Epithelial cell of prostate (primary cell): ENCODE data around the gene SBF2.

Experiments used
- DNase-seq: peaks from one replicate; pipeline ENCODE4 v3.0.0-alpha.2; 2011; ENCODE audit warnings: low read depth, low spot score
- H3K27ac ChIP-seq: fragments of 450-650 bp; 2 replicates; pipeline ENCODE4 v1.5.1; 2017; ENCODE audit warnings: mild to moderate bottlenecking

SBF2 gene

DNA sequence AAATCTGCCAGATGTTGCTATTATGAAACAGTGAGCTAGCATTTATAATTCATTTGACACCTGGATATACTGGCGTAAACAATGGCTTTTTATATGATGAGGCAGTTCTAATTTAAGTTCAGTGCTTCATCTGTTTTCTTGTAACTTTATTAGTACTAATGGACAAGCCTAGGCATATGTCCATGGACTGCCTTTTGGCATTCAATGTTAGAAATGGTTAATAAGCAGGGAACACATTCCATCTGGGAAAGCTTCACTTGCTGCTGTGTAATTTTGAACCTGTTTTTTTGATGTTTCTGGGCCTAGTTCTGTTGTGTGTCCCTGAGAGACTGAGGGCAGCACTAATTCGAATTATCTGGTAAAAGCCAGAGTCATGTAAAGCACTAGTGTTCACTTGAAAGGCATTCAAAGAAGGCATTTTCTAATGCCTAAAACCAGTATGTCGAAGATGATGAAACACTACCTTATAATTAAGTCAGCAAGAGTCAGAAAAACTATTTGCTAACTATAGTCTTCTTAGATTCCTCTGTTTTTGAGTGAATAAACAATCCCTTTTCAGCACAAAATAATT, 491.6 kb downstream of the SBF2 start:
- peak; percentile 66 for DNase-seq
- peak overlapping the region; percentile 97 for H3K27ac ChIP-seq

DNA sequence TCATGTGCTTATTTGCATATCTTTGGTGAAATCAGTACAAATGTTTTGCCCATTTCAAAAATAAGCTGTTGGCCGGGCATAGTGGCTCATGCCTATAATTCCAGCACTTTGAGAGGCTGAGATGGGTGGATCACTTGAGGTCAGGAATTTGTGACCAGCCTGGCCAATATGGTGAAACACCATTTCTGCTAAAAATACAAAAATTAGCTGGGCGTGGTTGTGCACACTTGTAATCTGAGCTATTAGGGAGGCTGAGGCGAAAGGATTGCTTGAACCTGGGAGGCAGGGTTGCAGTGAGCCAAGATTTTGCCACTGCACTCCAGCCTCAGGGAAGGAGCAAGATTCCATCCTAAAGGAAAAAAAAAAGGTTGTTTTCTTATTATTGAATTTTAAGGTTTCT, 494.1 kb downstream of the SBF2 start:
- DNase-seq: no peak
- H3K27ac ChIP-seq: no peak overlapping the region

DNA sequence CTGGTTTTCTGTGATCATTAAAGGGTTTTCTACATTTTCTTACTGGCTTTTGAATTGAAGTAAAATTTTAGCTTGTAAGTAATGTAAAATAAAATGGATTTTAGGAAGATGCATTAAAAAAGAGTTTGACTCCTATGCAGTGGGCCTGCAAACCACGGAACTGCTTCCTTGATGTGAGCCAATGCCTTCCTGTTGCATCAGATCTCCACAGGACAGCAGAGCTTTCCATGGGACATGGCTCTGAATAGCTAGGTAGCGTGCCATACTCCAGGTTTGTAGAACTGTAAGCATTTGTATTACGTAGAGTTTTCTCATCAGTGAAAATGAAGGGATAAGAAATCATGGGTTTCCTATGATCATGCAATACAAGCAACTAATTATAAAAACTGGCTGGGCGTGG, 496.7 kb downstream of the SBF2 start:
- DNase-seq: no peak
- H3K27ac ChIP-seq: no peak overlapping the region

DNA sequence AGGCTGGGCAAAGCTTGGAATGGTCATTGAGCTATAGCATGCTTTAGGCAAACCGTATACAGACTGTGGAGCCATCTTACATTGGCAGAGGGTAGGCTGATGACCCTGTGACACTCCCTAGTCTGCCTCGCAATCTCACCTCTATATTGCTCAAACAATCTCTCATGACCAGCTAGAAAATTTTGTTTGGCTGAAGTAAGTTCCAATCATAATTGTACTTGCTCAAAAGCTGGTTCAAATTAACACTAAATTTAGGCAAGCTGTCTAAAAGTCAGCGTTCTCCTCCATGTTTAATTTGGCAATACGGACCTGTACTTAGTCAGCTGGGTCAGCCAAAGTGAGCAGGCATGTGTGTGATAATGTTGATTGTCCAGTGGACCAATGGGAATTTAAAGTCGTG, 497.2 kb downstream of the SBF2 start:
- DNase-seq: no peak
- H3K27ac ChIP-seq: no peak overlapping the region

DNA sequence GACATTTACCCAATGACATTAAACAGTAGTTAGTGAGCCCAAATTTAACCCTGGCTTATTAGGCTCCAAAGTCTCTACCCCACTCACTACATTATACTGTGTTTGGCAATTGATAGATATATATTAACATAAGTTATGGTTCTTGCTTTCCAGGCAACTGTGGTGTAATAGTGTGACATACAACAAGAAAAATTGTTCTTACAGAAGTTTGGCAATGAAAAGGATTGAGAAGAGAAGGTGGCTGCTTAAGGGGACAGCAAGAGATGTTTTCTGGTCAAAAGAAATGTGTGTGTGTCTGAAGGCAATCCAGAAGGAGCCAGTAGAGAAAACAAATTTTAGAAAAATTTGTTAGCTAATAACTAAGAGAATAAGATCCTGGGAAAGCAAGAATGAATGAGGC, 497.8 kb downstream of the SBF2 start:
- no peak overlapping the region for H3K27ac ChIP-seq
- DNase-seq: no peak

DNA sequence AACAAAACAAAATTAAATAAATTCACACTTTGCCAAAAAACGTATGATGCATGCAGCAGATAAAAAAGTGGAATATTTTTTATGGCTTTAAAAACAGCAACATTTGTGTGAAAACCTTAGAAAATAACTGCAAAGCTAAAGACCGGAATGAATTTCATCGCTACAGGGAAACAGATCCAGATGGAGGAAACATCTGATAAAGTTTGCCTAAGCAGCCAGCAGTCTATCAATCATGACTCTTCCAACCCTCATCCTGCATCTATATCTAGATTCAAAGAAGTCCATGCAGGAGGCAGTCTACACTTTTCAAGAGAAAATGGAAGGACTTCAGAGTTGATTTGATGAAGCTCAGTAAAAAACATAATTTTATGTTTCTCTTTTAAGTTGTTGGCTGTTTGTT, 503.3 kb downstream of the SBF2 start:
- DNase-seq: no peak
- no peak overlapping the region for H3K27ac ChIP-seq

DNA sequence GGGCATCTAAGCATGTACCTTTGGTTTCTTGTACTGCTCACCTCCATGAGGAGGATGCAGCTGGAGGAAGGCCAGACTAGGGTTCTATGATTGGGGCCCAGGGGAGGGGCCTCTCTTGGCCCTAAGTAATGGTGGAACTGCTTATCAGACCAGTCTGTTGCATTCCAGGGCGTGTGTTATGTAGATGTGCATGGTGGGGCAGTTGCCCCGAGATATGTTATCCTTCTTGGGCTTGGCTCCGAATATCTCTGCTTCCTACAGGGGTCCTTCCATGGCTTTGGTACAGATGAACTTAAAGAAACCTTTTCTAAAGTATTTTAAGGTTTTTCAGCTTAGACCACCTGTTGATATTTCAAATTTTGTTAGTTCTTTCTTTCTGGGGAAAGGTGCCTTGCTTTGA, 504.1 kb downstream of the SBF2 start:
- DNase-seq: no peak

DNA sequence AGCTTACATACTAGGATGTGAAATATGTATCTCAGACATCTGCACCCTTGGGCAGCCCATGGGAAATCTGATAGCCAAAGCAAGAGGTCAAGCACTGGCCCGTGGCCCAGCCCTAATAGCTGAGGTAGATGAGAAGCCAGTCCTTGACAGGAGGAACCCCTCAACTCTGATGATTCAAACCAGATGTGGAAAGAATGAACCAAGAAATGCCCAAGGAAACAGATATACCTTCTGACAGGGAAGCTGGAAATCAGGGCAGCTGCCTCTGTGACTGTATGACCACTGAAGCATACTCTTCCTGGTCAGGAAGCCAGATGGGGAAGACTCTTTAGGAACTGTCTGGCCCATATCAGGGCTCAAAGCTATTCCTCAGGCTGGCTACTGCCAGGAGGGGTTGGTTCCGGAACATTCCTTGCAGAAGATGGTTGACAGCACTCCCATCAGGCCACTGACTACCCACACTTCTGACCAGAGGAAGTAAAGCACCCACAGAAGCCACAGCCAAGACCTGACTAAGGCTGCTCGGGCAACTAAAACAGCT, 506.0 kb downstream of the SBF2 start:
- DNase-seq: no peak
- no peak overlapping the region for H3K27ac ChIP-seq

More for the DNA sequence above, 504.1 kb downstream of the SBF2 start:
- H3K27ac ChIP-seq: no peak overlapping the region

DNA sequence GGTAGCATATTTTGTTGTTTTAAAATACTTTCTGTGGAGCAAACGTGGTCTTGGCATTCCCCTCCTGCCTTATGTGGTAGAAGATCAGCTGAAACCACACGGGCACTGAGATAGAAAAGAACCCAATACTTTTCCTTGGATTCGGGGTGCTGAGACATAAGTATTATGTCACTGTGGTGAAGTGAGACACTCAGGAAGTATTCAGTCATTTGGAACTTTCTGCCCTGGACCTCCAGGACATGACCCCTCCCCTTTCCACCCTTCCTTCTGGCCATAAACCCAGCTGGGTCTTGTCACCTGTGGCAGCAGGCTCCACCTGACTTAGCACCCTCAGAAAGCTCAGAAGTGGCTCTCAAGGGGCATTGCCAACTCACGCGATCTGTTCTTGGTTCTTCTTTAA, 506.8 kb downstream of the SBF2 start:
- DNase-seq: no peak
- no peak overlapping the region for H3K27ac ChIP-seq

DNA sequence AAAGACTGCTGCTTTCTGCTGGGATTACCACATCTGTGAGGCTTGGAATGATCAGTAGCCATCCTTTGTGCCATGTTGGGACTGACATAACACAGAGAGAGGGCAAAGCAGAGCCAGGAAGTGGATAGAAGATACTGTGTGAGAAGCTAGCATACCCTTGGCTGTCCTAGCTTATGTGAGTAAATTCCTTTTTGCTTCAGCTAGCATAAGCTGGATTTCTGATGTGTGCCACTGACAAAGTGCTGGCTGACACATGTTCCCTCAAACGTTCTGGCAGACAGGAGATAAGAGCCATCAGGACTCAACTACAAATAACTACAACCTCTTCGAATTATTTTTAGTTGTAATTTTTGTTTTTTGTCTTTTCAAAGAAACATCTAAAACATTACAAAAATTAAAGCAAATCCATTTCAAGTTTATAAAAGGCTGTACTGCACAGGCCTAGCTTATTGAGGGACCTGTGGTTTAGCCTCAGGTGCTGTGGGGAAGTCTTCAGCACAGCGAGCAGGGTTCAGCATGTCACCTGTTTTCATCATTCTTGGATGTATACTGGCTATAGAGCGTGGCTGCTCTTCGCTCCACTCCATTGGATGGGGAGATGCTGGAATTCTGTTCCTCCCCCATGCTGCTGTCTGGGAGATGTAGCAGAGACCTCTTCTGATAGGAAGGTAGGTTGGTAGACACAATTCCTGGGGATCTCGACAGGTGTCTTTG, 509.3 kb downstream of the SBF2 start:
- H3K27ac ChIP-seq: no peak overlapping the region
- no peak for DNase-seq

DNA sequence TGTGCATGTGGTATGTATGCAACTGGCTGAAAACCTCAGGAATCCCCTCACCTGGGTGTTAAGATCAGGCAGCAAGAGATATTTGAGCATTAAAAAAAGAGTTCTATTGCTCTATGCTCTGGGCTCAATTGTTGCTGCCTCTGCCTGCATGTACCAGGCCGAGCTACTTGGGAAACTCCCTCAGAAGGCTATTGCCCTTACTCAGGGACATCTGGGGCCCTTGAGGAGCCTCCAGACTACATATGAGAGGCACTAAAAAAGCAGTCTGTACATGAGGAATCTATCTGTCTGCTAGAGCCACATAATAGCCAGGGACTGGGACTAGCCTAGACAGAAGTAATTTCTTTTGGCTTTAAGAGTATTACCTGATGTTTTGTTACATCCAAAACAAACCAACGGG, 510.0 kb downstream of the SBF2 start:
- DNase-seq: no peak
- no peak overlapping the region for H3K27ac ChIP-seq

DNA sequence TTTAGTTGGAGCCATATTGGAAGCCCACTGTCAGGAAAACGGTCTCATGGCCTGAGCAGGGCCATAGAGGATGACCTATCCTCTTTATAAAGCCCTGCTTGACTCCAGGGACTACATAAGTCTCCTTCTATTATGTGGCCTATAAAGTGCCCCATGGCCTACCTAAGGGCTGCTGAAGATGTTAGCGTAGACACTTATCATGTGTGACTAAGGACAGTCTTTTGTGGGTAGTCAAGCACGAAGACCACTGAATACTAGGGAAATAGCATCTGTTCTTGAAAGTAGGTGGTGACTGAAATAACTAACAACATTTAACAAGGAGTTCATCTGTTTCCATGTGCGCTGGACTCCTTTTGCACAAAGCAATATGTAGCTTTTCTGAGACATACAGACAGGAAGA, 513.1 kb downstream of the SBF2 start:
- DNase-seq: no peak
- no peak overlapping the region for H3K27ac ChIP-seq

DNA sequence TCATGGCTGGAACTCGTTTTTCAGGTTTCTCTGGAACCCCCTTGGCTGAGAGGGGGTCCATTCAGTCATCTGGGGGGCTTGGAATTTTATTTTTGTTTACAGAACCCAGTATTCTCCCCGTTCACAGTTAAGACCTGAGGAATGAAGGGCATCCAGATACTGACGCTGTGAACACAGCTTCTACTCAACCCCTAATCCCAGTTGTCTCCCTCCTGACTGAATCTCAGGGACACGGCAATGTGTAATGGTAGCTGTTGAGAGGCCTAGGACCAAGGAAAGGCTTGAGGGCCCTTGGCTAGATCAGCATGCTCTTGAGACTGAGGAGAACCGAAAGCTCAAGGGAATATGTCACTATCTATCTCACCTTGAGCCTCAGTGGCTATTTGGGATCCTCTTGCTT, 516.5 kb downstream of the SBF2 start:
- no peak for DNase-seq
- H3K27ac ChIP-seq: no peak overlapping the region

DNA sequence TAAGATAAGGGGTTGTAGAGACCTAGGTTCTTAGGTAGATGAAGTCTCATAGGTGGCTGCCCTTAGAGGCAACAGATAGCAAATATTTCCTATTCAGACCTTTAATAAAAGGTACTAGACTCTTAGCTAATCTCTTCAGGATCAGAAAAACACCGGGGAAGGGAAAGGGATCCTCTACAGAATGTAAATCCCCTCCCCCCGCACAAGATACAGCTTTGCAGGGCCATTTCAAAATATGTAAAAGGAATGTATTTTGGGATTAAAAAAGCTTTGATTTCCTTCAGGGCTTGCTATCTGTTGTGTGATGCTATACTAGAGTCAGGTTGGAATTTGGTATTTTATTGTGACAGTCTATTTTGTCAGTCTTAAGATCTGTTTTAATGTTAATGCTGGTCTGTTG, 517.0 kb downstream of the SBF2 start:
- no peak for DNase-seq
- H3K27ac ChIP-seq: no peak overlapping the region

DNA sequence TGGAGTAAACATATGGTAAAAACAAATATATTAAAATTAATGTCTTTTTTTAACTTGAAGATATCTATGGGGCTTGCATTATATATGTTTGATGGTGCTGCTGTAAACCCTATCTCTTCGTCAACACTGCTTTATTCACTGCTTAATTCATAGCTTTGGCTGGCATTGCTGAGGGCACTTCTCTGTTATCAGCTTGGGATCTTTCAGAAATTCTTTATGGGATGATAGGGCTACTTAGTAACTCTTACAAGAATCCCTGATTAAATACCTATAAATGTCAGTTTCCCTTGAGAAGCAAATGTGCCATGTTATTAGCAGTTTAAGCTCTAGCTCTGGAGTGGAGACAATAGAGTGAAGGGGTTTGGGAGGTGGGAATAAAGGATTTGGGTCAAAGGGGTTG, 517.8 kb downstream of the SBF2 start:
- DNase-seq: no peak
- no peak overlapping the region for H3K27ac ChIP-seq

DNA sequence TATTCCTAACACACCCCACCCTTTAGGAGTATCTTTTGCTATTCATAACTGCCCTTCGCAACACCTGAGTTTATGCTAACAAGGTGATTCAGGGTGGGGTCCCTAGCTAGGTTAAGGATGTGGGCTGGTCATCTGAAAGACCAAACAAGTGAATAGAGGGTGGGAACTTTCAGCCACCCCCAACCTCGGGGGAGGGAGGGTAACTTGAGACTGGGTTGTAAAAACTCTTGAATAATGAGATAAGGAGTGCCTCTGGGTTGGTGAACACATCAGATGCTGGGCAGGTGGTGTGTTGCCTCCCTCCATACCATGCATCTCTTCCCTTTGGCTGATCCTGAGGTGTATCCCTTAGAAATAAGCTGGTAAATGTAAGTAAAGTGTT, 518.6 kb downstream of the SBF2 start:
- H3K27ac ChIP-seq: no peak overlapping the region
- no peak for DNase-seq

DNA sequence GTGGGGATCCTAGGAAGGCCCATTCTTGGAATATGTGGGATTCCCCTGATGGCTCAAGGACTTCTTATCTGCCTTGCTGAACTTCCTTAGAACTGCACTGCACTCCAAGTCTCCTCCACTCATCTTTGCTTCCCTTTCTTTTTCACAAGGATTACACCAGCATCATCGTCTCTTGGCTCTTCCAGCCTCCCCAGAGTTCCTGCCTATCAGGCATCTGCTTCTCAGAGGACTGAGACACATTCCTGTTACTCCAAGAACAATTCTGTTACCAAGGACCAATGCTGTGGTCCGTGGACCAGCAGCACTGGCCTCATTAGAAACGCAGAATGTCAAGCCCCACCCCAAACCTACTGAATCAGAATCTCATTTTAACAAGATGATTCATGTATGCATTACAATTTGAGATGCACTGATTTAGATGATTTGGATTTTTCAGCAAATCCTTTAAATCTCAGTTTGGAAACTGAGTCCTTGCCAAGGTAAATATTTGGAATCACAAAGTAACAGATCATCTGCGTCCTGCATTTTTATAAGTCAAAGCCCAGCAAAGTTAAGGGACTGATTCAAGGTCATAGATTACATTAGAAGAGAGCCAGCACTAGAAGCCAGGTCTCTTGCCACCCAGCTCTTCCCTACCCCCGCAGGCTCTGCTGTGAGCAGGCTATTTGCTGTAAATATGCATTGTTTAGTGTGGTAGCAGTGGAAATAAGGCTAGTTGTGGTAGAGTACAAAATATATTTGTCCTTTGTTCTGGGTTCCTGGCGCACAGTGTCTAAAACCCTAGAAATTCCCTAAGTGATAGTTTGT, 519.2 kb downstream of the SBF2 start:
- no peak for DNase-seq
- no peak overlapping the region for H3K27ac ChIP-seq

DNA sequence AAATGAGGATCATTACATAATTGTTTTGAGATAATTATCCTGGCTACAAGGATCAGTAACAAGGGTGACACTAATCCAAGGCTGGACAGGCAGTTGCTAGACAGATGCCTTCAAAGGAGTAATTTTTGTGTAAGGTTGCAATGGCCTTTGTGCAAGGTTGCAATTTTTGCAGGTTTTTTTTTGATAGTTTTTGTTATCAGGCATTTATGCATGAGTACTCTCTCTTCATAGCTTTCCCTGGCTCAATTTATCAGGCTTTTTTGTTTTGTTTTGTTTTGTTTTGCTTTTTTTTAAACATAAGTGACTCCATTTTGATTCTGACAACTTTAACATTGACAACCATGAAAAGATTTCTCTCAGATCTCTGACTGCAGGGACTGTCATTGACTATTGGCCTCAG, 519.9 kb downstream of the SBF2 start:
- no peak overlapping the region for H3K27ac ChIP-seq
- no peak for DNase-seq

DNA sequence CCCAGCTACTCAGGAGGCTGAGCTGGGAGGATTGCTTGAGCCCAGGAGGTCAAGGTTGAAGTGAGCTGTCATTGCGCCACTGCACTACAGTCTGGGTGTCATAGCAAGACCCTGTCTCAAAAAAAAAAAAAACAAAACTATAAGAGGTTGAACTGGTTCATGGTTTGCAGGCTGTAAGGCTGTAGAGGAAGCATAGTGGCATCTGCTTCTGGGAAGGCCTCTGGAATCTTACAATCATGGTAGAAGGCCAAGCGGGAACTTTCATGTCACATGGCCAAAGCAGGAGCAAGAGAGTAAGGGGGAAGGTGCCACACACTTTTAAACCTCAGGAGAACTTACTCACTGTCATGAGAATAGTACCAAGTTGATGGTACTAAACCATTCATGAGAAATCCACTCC, 520.5 kb downstream of the SBF2 start:
- H3K27ac ChIP-seq: no peak overlapping the region
- no peak for DNase-seq

DNA sequence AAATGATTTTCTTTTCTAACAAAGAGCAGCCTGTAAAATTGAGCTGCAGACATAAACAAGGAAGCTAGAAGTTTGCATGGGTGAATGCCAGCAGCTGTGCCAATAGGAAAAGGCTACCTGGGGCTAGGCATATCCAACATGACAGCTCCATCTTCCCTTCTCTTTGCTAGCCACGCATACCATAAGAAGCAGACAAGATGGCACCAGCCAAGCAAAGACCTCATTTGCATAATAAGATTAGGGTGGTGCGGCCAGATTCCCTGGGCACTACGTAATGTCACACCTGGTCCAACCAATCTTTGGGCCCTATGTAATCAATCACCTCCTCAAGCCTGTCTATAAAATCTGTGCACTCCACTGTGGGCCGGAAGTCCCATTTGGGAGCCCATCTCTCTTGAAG, 521.8 kb downstream of the SBF2 start:
- no peak overlapping the region for H3K27ac ChIP-seq
- no peak for DNase-seq

DNA sequence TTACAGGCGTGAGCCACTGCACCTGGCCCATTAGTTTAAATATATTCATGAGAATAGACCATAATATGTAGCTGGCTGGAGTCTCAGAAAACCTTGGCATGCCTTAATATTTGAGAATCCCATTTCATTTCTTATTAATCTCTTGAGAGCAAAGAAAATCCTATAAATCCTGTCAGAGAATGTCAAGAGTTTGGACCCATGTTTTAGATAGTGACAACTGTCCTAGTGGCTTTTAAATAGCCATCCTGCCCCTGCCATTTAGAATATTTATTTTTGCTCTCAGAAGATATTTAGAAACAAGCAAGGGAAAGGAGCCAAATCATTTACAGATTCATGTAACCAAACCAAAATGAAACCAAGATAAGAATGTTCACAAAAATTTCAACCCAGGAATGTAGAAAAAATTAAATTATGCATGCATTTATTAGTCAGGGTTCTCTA, 522.9 kb downstream of the SBF2 start:
- no peak for DNase-seq

More for the DNA sequence above, 522.9 kb downstream of the SBF2 start:
- H3K27ac ChIP-seq: no peak overlapping the region
